ENCODE data around the gene RPS6KA4. TPM values are rescaled to one million over a fixed set of nuclear protein-coding genes. Genes with fewer than 3 reads are reported as not detected.
"Not testable (repeated sequence)": the region's sequence is repeated elsewhere in the genome, so short reads cannot be mapped to it uniquely, and the experiment has no call there.

The RPS6KA4 gene
- 25.4 TPM for total RNA-seq

- peak; percentile 81 for DNase-seq
Measured at GRCh38 chr11:64358907-64359711, at the start of gene RPS6KA4. RPS6KA4 (plus strand) TSS chr11:64359162; CDS start chr11:64359236, 74 bp downstream.

GRCh38 chr11:64312947-64313346 lies 46.0 kb upstream of the RPS6KA4 start:
- no peak for DNase-seq

DNA sequence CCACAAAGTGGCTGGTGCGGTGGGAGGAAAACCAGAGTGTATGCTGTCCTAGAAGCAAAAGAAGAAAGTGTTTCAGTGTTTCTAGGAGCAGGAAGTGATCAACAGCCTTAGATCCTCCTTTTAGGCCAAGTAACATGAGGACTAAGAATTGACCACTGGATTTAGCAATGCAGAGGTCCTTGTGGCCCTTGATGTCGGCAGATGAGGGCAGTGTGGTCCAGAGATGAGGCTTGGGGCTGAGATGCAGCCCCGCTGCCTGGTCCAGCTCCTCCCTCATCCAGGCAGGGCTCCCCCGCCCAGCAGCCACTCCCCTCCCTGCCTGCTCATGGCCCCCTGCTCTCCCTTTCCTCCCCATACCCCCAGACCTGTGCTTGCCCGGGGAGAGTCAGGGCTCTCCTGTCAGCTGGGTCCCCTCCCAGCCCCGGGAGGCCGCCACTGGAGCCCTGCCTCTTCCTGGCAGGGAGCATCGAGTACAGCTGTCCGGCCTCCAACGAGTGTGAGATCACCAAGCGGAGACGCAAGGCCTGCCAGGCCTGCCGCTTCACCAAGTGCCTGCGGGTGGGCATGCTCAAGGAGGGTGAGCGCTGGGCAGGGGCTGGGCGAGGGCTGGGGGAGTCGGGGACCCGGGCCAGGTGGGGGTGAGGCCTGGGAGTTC lies 45.3 kb upstream of the RPS6KA4 start:
- peak; percentile 55 for DNase-seq

GRCh38 chr11:64314146-64314804 lies 44.7 kb upstream of the RPS6KA4 start:
- DNase-seq: no peak

DNA sequence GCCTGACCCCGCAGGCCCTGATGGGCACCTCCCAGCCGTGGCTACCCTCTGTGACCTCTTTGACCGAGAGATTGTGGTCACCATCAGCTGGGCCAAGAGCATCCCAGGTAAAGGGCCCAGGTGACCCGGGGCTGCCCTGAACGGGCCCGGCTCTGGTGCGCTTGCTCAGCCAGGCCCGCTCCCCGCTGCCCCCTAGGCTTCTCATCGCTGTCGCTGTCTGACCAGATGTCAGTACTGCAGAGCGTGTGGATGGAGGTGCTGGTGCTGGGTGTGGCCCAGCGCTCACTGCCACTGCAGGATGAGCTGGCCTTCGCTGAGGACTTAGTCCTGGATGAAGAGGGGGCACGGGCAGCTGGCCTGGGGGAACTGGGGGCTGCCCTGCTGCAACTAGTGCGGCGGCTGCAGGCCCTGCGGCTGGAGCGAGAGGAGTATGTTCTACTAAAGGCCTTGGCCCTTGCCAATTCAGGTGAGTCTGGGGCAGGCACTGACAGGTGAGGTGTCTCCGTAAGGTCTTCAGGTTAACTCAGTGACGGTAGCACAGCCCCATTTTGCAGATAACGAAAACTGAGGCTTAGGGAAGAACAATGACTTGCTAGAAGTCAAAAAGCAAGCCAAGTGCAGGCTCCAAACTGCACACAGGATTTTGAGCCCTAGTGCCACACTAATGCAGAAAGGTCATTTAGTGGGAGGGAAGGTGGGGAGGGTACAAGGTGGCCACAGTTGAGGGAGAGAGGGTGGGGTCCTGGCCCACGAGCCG lies 44.0 kb upstream of the RPS6KA4 start:
- no peak for DNase-seq

- DNase-seq: not testable (repeated sequence)
Measured at GRCh38 chr11:64315667-64316526, 43.1 kb upstream of the RPS6KA4 start.

- no peak for DNase-seq
Measured at GRCh38 chr11:64316672-64317324, 42.2 kb upstream of the RPS6KA4 start.

GRCh38 chr11:64317325-64317960 lies 41.5 kb upstream of the RPS6KA4 start, which contains the start of gene TRMT112:
TRMT112 (minus strand) TSS chr11:64317559; CDS start chr11:64317526, 33 bp downstream.
- DNase-seq: peak; percentile 99

- DNase-seq: peak; percentile 99
Measured at GRCh38 chr11:64317961-64318765, 40.8 kb upstream of the RPS6KA4 start, which contains the start of gene PRDX5. PRDX5 (plus strand) TSS chr11:64318121; CDS start chr11:64318216, 95 bp downstream.

- no peak for DNase-seq
Measured at GRCh38 chr11:64318766-64319761, 39.9 kb upstream of the RPS6KA4 start.

GRCh38 chr11:64320556-64320955 lies 38.4 kb upstream of the RPS6KA4 start:
- DNase-seq: no peak

DNA sequence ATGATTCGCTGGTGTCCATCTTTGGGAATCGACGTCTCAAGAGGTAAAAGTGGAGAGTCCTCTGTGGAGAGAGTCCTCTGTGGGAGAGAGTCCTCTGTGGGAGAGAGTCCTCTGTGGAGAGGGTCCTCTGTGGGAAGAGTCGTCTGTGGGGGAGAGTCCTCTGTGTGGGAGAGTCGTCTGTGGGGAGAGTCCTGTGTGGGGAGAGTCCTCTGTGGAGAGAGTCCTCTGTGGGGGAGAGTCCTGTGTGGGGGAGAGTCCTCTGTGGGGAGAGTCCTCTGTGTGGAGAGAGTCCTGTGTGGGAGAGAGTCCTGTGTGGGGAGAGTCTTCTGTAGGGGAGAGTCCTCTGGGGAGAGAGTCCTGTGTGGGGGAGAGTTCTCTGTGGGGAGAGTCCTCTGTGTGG lies 37.9 kb upstream of the RPS6KA4 start:
- no peak for DNase-seq

- no peak for DNase-seq
Measured at GRCh38 chr11:64321533-64321932, 37.4 kb upstream of the RPS6KA4 start.

- DNase-seq: no peak
Measured at GRCh38 chr11:64322925-64323260, 36.1 kb upstream of the RPS6KA4 start.

GRCh38 chr11:64323373-64323772 lies 35.6 kb upstream of the RPS6KA4 start:
- no peak for DNase-seq

GRCh38 chr11:64323984-64324383 lies 35.0 kb upstream of the RPS6KA4 start:
- DNase-seq: not testable (repeated sequence)

DNA sequence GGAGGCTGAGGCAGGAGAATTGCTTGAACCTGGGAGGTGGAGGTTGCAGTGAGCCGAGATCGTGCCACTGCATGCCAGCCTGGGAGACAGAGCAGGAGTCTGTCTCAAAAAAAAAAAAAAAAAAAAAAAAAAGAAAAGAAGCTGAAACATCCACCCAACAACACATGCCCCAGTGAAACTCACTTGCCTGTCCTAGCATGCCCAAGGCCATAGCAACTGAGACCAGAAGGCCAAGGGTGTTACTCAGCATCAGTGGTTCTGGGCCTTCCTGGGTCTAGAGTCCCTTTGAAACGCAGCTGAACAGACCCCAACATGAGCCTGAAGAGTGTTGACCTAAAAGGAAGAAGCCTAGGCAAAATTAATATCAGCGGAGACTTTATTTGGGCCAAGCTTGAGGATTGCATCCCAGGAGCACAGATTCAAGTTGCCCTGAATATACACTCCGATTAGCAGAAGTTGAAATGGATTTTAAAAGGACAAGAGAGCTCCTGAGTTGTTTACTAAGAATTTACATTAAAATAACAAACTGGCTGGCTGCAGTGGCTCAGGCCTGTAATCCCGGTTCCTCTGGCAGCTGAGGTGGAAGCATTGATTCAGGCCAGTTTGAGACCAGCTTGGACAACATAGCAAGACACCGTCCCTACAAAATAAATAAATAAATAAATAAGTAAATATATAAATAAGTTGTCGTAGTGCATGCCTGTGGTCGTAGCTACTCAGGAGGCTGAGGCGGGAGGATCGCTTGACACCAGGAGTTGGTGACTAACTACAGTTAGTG lies 34.1 kb upstream of the RPS6KA4 start:
- DNase-seq: no peak

Measured in tongue (tissue), 2 donors.